ENCODE data around the gene HPS1. TPM values are rescaled to one million over a fixed set of nuclear protein-coding genes. Genes with fewer than 3 reads are reported as not detected.
"Not testable (repeated sequence)": the region's sequence is repeated elsewhere in the genome, so short reads cannot be mapped to it uniquely, and the experiment has no call there.

Gene HPS1
- total RNA-seq, 1 donor from 2014 or later = 31.9 TPM

DNA sequence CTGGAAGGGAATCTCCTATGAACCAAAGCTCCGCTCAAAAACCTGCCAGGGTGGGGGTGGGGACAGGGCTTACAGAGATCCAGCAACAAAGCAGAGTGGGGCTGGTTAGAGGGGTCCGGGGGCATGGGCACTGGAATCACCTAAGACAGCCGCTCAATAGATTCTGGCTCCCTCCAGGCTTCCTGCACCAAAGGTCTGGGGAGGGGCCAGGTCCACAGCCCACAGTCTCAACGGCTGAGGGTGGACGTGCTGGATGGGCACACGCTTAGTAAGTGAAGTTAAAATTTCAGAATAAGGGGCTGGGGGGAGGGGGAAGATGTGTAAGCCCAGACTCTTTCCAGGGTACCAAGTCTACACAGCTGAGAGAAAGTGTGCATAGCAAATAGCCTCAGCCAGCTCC lies 62.9 kb downstream of the HPS1 start:
- Histone ChIP-seq H3K36me3 (peaks cover 49% of the 10 kb centered on the region), H3K9me3 (replicated peaks) (no peaks in the 10 kb centered on the region), H3K27ac (replicated peaks) (no peak overlapping the region), H3K4me1 (no peaks in the 10 kb centered on the region), H3K27me3 (ENCODE audit: low read depth) (no peaks in the 10 kb centered on the region), H3K4me3 (no peak overlapping the region)
- no peak for DNase-seq
- intact Hi-C loops (cut with micrococcal nuclease) = no loop called here
- TF ChIP-seq, protein P1, sequence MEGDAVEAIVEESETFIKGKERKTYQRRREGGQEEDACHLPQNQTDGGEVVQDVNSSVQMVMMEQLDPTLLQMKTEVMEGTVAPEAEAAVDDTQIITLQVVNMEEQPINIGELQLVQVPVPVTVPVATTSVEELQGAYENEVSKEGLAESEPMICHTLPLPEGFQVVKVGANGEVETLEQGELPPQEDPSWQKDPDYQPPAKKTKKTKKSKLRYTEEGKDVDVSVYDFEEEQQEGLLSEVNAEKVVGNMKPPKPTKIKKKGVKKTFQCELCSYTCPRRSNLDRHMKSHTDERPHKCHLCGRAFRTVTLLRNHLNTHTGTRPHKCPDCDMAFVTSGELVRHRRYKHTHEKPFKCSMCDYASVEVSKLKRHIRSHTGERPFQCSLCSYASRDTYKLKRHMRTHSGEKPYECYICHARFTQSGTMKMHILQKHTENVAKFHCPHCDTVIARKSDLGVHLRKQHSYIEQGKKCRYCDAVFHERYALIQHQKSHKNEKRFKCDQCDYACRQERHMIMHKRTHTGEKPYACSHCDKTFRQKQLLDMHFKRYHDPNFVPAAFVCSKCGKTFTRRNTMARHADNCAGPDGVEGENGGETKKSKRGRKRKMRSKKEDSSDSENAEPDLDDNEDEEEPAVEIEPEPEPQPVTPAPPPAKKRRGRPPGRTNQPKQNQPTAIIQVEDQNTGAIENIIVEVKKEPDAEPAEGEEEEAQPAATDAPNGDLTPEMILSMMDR (IDR thresholded peaks at IDR 0.05; ENCODE audit: borderline replicate concordance) = no peak

DNA sequence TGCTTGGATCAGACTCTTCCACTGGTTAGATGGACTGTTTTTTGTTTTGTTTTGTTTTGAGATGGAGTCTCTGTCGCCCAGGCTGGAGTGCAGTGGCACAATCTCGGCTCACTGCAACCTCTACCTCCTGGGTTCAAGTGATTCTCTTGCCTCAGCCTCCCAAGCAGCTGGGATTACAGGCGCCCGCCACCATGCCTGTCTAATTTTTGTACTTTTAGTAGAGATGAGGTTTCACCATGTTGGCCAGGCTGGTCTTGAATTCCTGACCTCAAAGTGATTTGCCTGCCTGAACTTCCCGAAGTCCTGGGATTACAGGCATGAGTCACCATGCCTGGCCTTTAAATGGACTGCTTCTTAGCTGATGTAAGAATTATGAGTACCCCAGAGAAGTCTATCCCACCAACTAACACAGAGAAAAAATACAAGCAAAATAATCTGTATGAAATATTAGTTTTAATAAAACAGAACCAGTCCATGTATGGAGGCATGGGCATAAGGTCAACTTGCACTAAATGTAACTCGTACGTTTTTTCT lies 63.5 kb downstream of the HPS1 start:
- intact Hi-C loops (cut with micrococcal nuclease); H3K4me3 ChIP-seq; H3K27me3 ChIP-seq (ENCODE audit: low read depth); H3K9me3 ChIP-seq (replicated peaks); DNase-seq; H3K27ac ChIP-seq (replicated peaks); H3K4me1 ChIP-seq: not testable (repeated sequence)
- H3K36me3 ChIP-seq = peaks cover 49% of the 10 kb centered on the region

DNA sequence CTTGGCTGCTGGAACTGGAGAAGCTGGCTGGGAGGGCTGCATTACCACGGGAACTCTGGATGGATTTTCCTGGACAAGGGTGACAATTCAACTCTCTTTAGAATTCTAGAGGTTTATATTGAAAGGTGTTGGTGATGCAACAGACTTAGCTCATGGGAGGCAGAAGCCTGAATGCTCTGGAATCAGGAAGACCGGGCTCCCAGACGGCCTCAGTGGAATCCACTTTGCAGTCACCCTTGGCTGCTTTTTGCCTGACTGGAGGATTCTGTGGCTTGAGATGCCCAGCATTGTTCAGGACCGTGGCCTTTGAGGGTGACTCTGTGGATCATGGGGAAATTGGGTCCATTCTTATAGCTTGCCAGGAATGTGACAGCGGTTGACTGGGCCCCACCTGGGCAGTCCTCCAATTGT lies 64.0 kb downstream of the HPS1 start:
- Histone ChIP-seq H3K9me3 (replicated peaks) (peaks cover 3% of the 10 kb centered on the region), H3K27ac (replicated peaks) (no peak overlapping the region), H3K4me1 (no peaks in the 10 kb centered on the region), H3K36me3 (peaks cover 49% of the 10 kb centered on the region), H3K27me3 (ENCODE audit: low read depth) (no peaks in the 10 kb centered on the region), H3K4me3 (no peak overlapping the region)
- TF ChIP-seq, protein P1 (IDR thresholded peaks at IDR 0.05; ENCODE audit: borderline replicate concordance) = no peak
- intact Hi-C loops (cut with micrococcal nuclease) = no loop called here
- no peak for DNase-seq

DNA sequence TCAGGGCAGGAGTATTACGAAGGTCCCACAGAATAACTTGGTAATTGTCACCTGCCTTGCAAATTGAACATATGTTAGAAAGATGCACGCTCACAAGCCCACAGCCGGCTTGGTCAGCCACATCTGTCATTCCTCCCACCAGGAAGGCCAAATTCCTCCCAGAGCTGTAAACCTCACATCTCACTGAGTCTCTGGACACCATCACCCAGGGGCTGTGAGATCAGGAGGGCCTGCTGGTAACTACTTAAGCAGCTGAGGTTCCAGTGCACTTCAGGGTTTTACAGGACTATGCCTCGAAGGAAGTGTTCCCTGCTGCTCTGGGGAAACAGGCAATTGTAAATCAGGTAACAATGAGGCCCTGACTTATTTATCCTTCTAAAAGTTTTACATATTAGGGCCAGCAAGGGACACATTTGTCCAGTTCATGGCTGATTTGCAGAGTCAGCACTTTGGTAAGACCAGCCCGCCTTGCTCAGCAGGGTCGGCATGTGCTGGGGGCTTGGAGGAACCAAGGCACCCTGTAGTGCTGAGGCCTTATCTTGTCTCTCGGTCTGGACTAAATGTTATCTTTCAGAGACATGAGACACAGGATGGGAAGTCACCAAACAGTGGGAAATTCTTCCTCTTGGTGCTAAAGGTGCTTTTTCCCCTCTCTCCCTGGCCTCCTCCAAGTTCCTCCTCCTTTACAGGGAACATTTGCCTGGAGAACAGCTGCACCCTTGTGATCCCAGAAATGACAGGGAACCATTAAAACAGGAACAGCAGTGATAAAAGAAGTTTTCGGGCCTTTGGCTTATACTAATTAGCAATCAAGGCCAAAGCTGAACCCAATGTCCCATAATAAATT lies 66.0 kb downstream of the HPS1 start:
- intact Hi-C loops (cut with micrococcal nuclease) = no loop called here
- no peaks in the 10 kb centered on the region for H3K4me1 ChIP-seq
- peaks cover 40% of the 10 kb centered on the region for H3K36me3 ChIP-seq
- H3K27me3 ChIP-seq (ENCODE audit: low read depth) = no peaks in the 10 kb centered on the region
- no peak overlapping the region for H3K4me3 ChIP-seq
- H3K27ac ChIP-seq (replicated peaks) = no peak overlapping the region
- DNase-seq = no peak
- peaks cover 10% of the 10 kb centered on the region for H3K9me3 ChIP-seq (replicated peaks)
- TF ChIP-seq, protein P1 (IDR thresholded peaks at IDR 0.05; ENCODE audit: borderline replicate concordance) = no peak

DNA sequence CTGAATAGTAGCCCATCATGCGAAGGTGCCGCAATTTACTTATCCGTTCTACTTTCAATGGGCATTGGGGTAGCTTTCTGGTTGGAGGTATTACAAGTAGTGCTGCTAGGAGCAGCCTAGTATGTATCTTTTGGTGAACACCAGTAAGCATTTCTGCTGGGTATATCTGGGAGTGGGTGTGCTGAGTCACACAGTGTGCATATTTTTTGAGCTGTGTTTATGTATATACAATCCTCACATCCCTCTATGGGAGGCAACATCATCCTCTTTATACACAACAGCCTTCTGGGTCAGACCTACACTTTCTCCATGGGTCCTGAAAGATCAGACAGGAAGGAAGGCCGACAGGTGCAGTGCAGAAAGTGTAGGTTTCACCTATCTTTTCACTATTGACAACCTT lies 68.0 kb downstream of the HPS1 start:
- Histone ChIP-seq H3K9me3 (replicated peaks) (peaks cover 10% of the 10 kb centered on the region), H3K4me3 (no peak overlapping the region), H3K27ac (replicated peaks) (no peak overlapping the region), H3K4me1 (peaks cover 11% of the 10 kb centered on the region), H3K27me3 (ENCODE audit: low read depth) (no peaks in the 10 kb centered on the region), H3K36me3 (peaks cover 31% of the 10 kb centered on the region)
- intact Hi-C loops (cut with micrococcal nuclease) = no loop called here
- TF ChIP-seq, protein P1 (IDR thresholded peaks at IDR 0.05; ENCODE audit: borderline replicate concordance) = no peak
- no peak for DNase-seq

DNA sequence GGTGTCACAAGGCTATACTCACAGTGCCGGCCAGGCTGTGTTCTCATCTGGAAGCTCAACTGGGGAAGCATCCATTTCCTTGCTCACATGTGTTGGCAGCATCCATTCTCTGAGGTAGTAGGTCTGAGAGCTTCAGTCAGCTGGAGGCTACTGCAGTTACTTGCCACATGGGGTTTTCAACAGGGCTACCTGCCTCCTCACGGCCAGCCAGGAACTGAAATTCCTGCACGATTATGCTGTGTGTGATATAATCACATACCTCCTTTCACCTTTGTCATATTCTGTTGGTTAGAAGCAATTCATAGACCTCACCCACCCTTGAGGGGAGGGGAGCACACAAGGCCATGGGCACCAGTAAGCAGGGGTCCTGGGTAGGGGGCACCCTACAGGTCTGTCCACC lies 69.2 kb downstream of the HPS1 start:
- Histone ChIP-seq H3K9me3 (replicated peaks) (peaks cover 10% of the 10 kb centered on the region), H3K27me3 (ENCODE audit: low read depth) (no peaks in the 10 kb centered on the region), H3K27ac (replicated peaks) (no peak overlapping the region), H3K4me1 (peaks cover 17% of the 10 kb centered on the region), H3K4me3 (no peak overlapping the region), H3K36me3 (peaks cover 19% of the 10 kb centered on the region)
- intact Hi-C loops (cut with micrococcal nuclease) = no loop called here
- TF ChIP-seq, protein P1 (IDR thresholded peaks at IDR 0.05; ENCODE audit: borderline replicate concordance) = no peak
- no peak for DNase-seq
